ENCODE data around the gene CCL25.
A peak's percentile ranks its signal among the peaks of the same experiment; 100 is the strongest.

The CCL25 gene

GRCh38 chr19:8045872-8046568 lies 6.5 kb upstream of the CCL25 start:
- DNase-seq: no peak

GRCh38 chr19:8046569-8047165 lies 5.9 kb upstream of the CCL25 start:
- no peak for DNase-seq

GRCh38 chr19:8050274-8051096 lies 2.1 kb upstream of the CCL25 start:
- DNase-seq: peak; percentile 75

- DNase-seq: no peak
Observed at GRCh38 chr19:8054169-8054568, 1.6 kb downstream of the CCL25 start.

- DNase-seq: no peak
Observed at GRCh38 chr19:8056533-8056932, 4.0 kb downstream of the CCL25 start.

- no peak for DNase-seq
Observed at GRCh38 chr19:8057545-8058270, 5.1 kb downstream of the CCL25 start.

GRCh38 chr19:8064911-8065874 lies 12.6 kb downstream of the CCL25 start:
- DNase-seq: no peak

GRCh38 chr19:8065875-8066261 lies 13.3 kb downstream of the CCL25 start:
- DNase-seq: no peak

- DNase-seq: no peak
Observed at GRCh38 chr19:8069096-8069973, 16.8 kb downstream of the CCL25 start.

- DNase-seq: no peak
Observed at GRCh38 chr19:8071912-8072311, 19.4 kb downstream of the CCL25 start.

- DNase-seq: no peak
Observed at GRCh38 chr19:8074501-8074900, 21.9 kb downstream of the CCL25 start.

GRCh38 chr19:8075158-8076074 lies 22.9 kb downstream of the CCL25 start:
- DNase-seq: no peak

- no peak for DNase-seq
Observed at GRCh38 chr19:8079988-8080387, 27.4 kb downstream of the CCL25 start.

GRCh38 chr19:8080832-8081231 lies 28.3 kb downstream of the CCL25 start:
- DNase-seq: no peak

GRCh38 chr19:8081569-8082550 lies 29.3 kb downstream of the CCL25 start:
- DNase-seq: peak; percentile 5

- no peak for DNase-seq
Observed at GRCh38 chr19:8083141-8083540, 30.6 kb downstream of the CCL25 start.

- no peak for DNase-seq
Observed at GRCh38 chr19:8084152-8084551, 31.6 kb downstream of the CCL25 start.

GRCh38 chr19:8085598-8086408 lies 33.2 kb downstream of the CCL25 start:
- DNase-seq: no peak

Data from fibroblast of skin of right biceps (primary cell).